Mononuclear cell (primary cell): ENCODE data around the gene RABEP1. TPM values are rescaled to one million over a fixed set of nuclear protein-coding genes. Genes with fewer than 3 reads are reported as not detected.

Experiments used
- H3K27me3 ChIP-seq: 2 replicates; pipeline ENCODE4 v1.6.0; 2011; ENCODE audit warnings: low read length, control low read depth; ENCODE audit not compliant: insufficient read depth
- H3K4me1 ChIP-seq: 2 replicates; pipeline ENCODE4 v1.5.1; 2011; ENCODE audit warnings: mild to moderate bottlenecking, low read length, control low read depth; ENCODE audit not compliant: insufficient read depth
- H3K4me3 ChIP-seq: 2 replicates; pipeline ENCODE4 v1.5.1; 2011; ENCODE audit warnings: mild to moderate bottlenecking, low read length, moderate library complexity
- H3K9me3 ChIP-seq: 2 replicates; pipeline ENCODE4 v1.5.1; 2011; ENCODE audit warnings: low read depth, mild to moderate bottlenecking, control low read depth, low read length
- total RNA-seq: library from RNA; depleted of rRNA; stranded (reverse); fragments of >200 nt; gene quantifications from one replicate; pipeline ENCODE4 v1.2.3, GENCODE V29; 2012

RABEP1 gene
- total RNA-seq, 1 donor = 34.6 TPM

DNA sequence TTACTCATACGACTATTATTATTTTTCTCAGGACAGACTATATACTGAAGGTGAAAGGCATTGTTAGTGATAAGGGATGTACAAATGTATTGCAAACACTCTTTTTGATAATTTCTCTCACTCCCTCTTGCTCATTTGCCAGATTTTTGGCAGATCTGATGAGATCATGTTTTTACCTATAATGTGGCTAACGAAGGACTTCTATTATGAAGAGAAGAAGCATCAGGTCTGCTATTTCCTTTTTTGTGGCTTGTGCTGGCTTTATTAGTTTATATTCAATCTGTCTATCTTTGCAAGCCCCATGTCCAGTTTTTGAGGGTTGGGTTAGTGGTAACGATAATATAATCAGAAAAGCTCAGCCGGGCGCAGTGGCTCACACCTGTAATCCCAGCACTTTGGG is 25.0 kb upstream of the RABEP1 start:
- H3K4me1 ChIP-seq = peaks cover 13% of the 10 kb centered on the region

DNA sequence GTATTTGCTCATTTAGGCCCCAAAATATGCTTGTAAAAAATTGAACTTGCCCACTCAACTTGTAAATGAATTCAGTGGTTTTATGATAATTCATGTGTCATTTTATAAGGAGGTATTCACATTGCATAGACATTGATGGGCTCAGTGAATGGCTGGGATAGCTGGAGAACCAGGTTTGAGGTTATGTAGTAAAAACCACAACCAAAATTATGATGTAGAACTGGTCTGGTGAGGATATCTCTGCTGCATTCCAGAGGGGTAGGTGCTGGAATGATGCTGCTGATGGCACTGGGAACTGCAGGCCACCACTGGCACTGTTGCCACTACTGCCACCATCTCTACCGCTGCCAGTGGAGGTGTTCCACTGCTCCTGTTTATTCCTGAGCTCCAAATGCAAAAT is 21.5 kb upstream of the RABEP1 start:
- Histone ChIP-seq H3K4me1 (no peaks in the 10 kb centered on the region), H3K9me3 (no peaks in the 10 kb centered on the region), H3K27me3 (no peaks in the 10 kb centered on the region), H3K4me3 (no peak overlapping the region)

More for the DNA sequence above, 25.0 kb upstream of the RABEP1 start:
- no peaks in the 10 kb centered on the region for H3K27me3 ChIP-seq
- no peak overlapping the region for H3K4me3 ChIP-seq
- no peaks in the 10 kb centered on the region for H3K9me3 ChIP-seq

DNA sequence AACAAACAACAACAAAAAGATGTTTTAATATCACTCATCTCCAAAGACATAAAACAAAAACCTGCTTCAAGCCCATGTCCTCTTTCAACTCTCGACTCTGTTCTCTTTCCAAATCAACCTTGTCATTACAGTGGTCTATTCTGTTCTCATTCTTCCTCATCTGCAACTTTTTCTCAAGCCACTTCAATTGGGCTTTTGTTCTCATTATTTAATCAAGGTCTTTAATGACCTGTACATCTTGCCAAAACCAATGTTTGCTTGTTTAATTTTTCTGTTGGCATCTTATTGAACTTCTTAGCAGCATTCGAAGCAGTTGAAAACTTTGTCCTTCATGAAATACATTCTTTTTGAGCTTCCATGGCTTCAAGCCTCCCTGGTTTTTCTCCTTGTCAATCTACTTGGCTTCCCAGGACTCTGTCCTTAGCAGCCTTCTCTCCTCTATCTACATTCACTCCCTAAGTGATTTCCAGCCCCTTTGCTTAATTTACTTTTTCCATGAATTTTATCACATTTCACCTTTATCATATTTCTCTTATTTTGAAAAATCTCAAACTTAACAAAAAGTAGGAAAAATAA is 19.6 kb upstream of the RABEP1 start:
- H3K9me3 ChIP-seq = no peaks in the 10 kb centered on the region
- no peak overlapping the region for H3K4me3 ChIP-seq

DNA sequence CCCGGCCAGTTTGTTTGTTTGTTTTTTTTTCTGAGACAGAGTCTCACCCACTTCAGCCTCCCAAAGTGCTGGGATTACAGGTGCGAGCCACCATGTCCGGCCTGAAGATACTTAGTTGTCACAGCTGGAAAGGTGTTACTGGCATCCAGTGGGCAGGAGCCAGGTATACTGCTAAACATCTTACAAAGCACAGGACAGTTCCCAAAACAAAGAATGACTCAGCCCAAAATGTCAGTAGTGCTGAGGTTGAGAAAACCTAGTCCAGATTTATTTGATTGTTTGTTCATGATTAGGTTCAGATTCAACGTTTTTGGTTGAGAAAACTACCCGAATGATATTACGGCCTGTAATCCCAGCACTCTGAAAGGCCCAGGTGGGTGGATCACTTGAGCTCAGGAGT is 18.6 kb upstream of the RABEP1 start:
- no peaks in the 10 kb centered on the region for H3K27me3 ChIP-seq
- no peaks in the 10 kb centered on the region for H3K9me3 ChIP-seq
- no peak overlapping the region for H3K4me3 ChIP-seq
- H3K4me1 ChIP-seq = no peaks in the 10 kb centered on the region

More for the DNA sequence above, 19.6 kb upstream of the RABEP1 start:
- Histone ChIP-seq H3K4me1 (no peaks in the 10 kb centered on the region), H3K27me3 (no peaks in the 10 kb centered on the region)

DNA sequence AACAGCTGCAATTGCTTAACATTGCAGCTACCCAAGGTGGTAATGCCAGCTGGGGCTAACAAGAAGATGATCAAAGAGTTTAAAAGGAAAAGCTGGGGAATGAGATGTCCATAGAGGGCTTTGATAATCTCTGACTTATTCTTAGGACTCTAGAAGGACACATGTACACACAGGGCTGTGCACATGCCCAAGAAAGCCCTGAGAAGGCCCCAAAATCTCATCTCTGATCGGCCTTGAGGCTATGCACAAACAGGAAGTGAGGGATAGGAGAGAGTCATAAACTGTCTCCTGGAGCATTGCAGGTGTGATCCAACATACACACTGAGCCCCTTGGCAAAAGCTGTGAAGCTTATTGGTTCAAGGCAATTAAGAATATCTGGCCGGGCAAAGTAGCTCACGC is 17.2 kb upstream of the RABEP1 start:
- H3K4me1 ChIP-seq = no peaks in the 10 kb centered on the region
- H3K27me3 ChIP-seq = no peaks in the 10 kb centered on the region
- H3K9me3 ChIP-seq = no peaks in the 10 kb centered on the region
- no peak overlapping the region for H3K4me3 ChIP-seq

DNA sequence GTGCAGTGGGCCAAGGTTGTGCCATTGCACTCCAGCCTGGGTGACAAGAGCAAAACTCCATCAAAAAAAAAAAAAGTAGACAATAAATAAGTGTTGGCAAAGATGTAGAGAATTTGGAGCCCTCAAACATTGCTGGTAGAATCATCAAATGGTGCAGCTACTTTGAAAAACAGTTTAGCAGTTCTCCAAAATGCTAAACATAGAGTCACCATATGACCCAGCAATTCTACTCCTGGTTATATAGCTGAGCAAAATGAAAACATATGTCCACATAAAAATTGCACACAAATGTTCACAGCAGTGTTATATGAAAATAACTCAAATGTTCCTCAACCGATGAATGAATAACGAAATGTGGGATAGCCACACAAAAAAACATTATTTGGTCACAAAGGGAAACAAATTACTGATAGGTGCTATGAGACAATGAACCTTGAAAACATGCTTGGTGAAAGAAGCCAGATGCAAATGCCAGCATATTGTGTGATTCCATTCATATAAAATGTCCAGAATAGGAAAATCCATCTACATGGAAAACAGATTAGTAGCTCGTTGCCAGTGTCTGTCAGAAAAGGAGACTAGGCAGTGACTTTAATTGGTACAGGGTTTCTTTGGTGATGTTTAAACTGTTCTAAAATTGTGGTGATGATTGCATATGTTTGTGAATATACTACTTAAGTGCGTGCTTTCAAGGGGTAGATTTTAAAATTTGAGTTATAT is 12.7 kb upstream of the RABEP1 start:
- Histone ChIP-seq H3K9me3 (no peaks in the 10 kb centered on the region), H3K4me3 (no peak overlapping the region), H3K4me1 (no peaks in the 10 kb centered on the region), H3K27me3 (no peaks in the 10 kb centered on the region)

DNA sequence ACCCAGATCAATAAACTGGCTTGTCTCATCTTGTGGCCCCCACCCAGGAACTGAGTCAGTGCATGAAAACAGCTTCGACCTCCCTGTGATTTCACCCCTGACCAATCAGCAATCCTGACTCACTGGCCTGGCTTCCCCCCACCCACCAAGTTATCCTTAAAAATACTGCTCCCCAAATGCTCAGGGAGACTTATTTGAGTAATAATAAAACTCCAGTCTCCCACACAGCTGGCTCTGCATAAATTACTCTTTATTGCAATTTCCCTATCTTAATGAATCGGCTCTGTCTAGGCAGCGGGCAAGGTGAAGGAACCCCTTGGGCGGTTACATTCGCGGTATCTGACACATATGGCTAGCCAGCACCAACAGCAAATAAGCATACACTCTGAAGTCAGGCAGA is 9.8 kb upstream of the RABEP1 start:
- Histone ChIP-seq H3K27me3 (no peaks in the 10 kb centered on the region), H3K4me3 (no peak overlapping the region), H3K4me1 (no peaks in the 10 kb centered on the region), H3K9me3 (no peaks in the 10 kb centered on the region)

DNA sequence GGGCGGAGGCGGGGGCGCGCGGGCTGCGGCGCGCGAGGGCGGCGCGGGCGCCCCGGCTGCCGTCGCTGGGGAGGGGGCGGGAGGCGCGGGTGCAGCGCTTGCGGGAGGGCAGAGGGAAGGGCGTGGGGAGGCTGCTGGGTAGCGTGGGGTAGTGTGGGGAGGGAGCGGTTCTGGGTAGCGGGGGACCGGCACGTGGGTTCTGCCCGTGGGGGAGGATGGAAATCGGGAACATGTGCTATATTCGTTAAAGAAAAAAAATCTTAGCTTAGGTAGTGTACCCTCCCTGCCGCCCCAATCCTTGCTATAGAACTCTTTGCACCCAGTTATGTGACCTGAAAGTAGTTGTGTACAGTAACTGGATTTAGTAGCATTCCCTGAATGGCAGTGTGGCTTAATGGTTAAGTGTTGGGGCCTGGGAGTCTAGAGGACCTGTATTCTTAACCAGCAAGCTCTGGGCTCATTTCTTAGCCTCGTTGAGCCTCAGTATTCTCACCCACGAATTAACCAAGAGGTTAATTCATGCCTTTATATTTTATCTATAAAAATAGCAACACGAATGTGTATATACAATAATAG is 646 bp downstream of the RABEP1 start:
- no peaks in the 10 kb centered on the region for H3K27me3 ChIP-seq
- peak overlapping the region; percentile 54 for H3K4me3 ChIP-seq
- H3K9me3 ChIP-seq = no peaks in the 10 kb centered on the region
- H3K4me1 ChIP-seq = peaks cover 26% of the 10 kb centered on the region

DNA sequence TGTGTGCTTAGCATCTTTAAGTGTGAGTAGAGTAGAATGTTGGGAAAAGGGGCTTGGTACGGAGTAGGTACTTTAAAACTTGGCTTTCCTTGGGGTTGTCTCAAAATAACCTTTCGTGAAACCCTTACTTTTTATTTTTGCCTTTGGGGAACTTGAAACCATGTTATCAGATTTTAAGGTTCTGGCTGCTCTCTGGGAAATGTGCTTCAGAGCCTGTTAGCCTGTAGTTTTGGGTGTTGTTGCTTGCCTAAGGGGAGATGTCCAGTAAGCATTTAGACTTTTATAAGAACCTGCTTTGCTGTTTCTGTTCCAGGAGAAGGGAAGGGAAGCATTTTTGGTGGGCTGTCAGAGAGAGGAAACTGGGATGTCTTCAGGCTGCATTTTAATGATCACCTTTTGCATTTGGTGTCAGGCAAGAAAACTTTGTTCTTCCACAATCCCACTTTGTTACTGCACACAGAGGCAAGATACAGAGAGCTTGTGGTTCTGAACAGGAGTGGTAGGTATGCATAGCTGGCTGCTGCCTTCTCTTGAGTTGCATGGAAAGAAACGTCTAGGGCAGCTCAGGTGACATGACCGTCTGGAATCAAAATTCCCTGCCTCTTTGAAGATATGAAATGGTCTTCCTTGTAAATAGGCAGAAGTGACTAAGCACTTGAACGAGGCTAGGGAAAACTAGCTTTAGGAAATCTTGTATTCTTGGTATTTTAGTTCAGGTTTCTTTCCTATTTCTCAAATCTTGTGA is 1.7 kb downstream of the RABEP1 start:
- Histone ChIP-seq H3K4me3 (peak overlapping the region; percentile 54), H3K27me3 (no peaks in the 10 kb centered on the region), H3K4me1 (peaks cover 34% of the 10 kb centered on the region), H3K9me3 (no peaks in the 10 kb centered on the region)

DNA sequence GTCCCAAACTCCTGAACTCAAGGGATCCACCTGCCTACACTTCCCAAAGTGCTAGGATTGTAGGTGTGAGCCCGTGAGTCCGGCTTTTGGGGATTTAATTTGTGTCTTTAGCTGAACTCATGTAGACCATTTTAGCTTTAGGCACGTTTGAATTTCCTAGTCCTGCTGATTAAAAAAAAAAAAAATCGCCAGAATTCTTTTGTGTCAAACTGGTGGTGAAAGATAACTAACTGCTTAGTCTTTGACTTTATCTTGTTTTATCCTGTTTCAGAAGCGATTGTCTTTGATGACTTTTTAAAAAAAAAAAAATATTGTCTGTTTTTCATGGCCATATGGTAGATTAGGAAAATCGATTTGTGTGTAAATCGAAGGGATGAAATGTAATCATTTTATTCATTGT is 2.6 kb downstream of the RABEP1 start:
- no peaks in the 10 kb centered on the region for H3K27me3 ChIP-seq
- no peak overlapping the region for H3K4me3 ChIP-seq
- no peaks in the 10 kb centered on the region for H3K9me3 ChIP-seq
- peaks cover 38% of the 10 kb centered on the region for H3K4me1 ChIP-seq

DNA sequence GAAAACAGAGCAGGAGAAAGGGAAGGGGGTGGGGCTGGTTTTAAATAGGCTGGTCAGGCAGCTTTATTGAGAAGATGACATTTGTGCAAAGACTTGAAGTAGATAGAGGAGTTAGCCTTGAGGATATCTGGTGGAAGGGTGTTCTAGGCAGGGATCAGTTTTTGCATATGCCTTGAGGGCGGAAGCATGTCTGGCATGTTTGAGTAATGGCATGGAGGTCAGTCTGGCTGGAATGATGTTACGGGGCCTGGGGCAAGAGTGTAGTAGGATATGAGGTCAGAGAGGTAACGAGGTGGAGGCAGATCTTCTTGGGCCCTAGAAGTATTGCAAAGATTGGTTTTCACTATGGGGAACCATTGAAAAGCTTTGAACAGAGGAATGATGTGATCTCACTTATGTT is 4.8 kb downstream of the RABEP1 start:
- Histone ChIP-seq H3K4me3 (no peak overlapping the region), H3K9me3 (no peaks in the 10 kb centered on the region), H3K4me1 (peaks cover 33% of the 10 kb centered on the region), H3K27me3 (no peaks in the 10 kb centered on the region)

DNA sequence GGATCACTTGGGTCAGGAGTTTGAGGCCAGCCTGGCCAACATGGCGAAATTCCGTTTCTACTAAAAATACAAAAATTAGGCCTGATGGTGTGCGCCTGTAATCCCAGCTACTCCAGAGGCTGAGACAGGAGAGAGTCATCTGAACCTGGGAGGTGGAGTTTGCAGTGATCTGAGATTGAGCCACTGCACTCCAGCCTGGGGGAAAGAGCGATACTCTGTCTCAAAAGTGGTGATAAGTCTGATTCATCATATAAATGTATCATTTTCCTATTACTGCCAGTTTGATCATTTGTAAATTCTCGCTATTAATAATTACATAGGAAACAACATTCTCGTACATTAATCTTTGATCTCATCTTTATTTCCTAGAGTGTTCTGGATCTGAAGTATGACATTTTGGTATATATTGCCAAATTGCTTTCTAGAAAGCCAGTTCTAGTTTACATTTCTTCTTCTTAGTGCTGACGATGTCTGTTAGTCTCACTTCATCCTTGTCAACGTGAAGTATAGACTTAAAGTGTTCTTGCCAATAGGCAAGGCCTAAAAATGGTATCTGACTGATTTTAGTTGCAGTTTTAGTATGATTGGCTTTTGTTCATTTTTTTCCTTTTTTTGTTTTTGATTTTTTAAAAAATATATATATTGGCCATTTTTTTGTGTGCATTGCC is 9.7 kb downstream of the RABEP1 start:
- peaks cover 12% of the 10 kb centered on the region for H3K4me1 ChIP-seq

DNA sequence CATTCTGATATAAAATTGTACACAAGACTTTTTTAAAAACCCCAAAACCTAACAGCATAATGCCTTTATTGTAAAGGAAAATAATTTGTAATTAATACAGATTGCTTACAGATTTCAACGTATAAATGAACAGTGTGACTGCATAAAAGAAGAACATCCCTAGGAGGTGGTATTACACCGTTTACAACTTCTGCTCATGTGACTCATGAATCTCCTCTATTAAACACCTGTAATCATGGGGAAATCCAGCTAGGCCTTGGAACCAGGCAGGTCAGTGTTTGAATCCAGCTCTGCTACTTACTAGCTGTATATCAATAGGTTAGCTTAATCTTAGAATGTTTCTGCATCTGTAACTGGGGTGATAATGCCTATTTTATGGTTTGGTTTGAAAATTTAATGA is 15.2 kb downstream of the RABEP1 start:
- Histone ChIP-seq H3K4me1 (peaks cover 5% of the 10 kb centered on the region), H3K9me3 (no peaks in the 10 kb centered on the region), H3K27me3 (no peaks in the 10 kb centered on the region), H3K4me3 (no peak overlapping the region)

More for the DNA sequence above, 9.7 kb downstream of the RABEP1 start:
- no peaks in the 10 kb centered on the region for H3K9me3 ChIP-seq
- H3K27me3 ChIP-seq = no peaks in the 10 kb centered on the region
- H3K4me3 ChIP-seq = no peak overlapping the region

DNA sequence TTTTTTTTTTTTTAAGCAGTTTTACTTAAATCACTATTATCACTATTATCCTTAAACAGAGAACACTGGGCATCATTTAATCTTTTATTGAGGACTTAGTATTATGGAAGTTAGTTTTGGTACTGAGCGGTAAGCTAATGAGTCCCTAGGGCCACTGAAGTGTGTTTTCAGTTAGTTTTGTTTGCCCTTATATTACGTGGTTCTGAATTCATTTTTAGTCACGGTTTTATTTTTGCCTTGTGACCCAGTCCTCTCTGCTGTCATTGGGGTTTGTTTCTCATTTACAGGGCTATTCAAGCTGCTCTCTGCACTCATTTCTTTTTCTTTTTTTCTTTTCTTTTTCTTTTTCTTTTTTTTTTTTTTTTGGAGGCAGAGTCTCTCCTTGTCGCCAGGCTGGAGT is 17.3 kb downstream of the RABEP1 start:
- H3K27me3 ChIP-seq = no peaks in the 10 kb centered on the region
- no peaks in the 10 kb centered on the region for H3K9me3 ChIP-seq
- H3K4me3 ChIP-seq = no peak overlapping the region
- H3K4me1 ChIP-seq = peaks cover 5% of the 10 kb centered on the region

DNA sequence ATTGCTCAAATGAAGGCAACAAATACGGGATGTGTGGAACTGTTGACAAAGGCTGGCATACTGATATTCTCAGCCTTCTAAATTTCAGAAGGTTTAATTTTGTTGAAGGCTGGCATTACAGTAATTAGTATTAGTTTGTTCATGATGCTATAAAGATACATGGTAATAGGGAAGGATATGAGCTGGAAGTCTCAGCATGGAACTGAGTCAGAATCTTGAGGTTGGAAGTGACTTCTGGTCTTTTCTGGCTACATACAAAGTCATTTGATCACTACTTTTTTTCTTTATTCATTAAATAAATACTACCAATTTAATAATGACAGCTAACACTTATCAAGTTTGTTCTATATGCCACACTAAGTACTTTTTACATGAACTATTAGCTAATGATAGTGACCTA is 22.6 kb downstream of the RABEP1 start:
- Histone ChIP-seq H3K4me3 (no peak overlapping the region), H3K27me3 (no peaks in the 10 kb centered on the region), H3K9me3 (no peaks in the 10 kb centered on the region), H3K4me1 (peaks cover 28% of the 10 kb centered on the region)
